WTC11 (cell line): ENCODE measurements around the gene TNIK. TPM values are rescaled to one million over a fixed set of nuclear protein-coding genes. Genes with fewer than 3 reads are reported as not detected.

Experiments used
- ATAC-seq: fragments of 200-7000 bp; cut with Tn5 transposase; 2 replicates; pipeline ENCODE4 v1.10.0; 2021; ENCODE audit warnings: mild to moderate bottlenecking, moderate library complexity
- CTCF ChIA-PET: fragments of 300-600 bp; sonication (Branson Sonifier 250); formaldehyde crosslinking; loops from one replicate; lab custom pipeline; 2021; ENCODE audit warnings: antibody characterized with exemption; lab: Charles Lee
- POLR2A ChIA-PET: fragments of 350-600 bp; sonication (Branson Sonifier 250); formaldehyde crosslinking; loops from one replicate; lab custom pipeline; 2021; ENCODE audit warnings: antibody characterized with exemption; lab: Charles Lee
- DNase-seq: peaks from one replicate; pipeline ENCODE4 v3.0.0; 2021; ENCODE audit warnings: low spot score
- H3K27ac Mint-ChIP-seq: 2 replicates; pipeline ENCODE4 v1.8.0; 2021; ENCODE audit warnings: mixed read lengths
- H3K27me3 Mint-ChIP-seq: 2 replicates; pipeline ENCODE4 v1.8.0; 2021; ENCODE audit warnings: low read depth, mild to moderate bottlenecking, moderate library complexity, mixed read lengths
- H3K36me3 Mint-ChIP-seq: 2 replicates; pipeline ENCODE4 v1.8.0; 2021; ENCODE audit warnings: mixed read lengths
- H3K4me1 Mint-ChIP-seq: 2 replicates; pipeline ENCODE4 v1.8.0; 2022; ENCODE audit warnings: mixed read lengths
- H3K4me3 Mint-ChIP-seq: 2 replicates; pipeline ENCODE4 v1.8.0; 2021; ENCODE audit warnings: mild to moderate bottlenecking, moderate library complexity, mixed read lengths
- H3K9me3 Mint-ChIP-seq: 2 replicates; pipeline ENCODE4 v1.8.0; 2021; ENCODE audit warnings: mixed read lengths
- CBFB ChIP-seq: sonication (generic); formaldehyde crosslinking; IDR thresholded peaks from 2 replicates; pipeline ENCODE4 v1.8.1; 2022; ENCODE audit warnings: mild to moderate bottlenecking, low read depth, missing genetic modification reagents
- CREB1 ChIP-seq: sonication (generic); formaldehyde crosslinking; IDR thresholded peaks from 2 replicates; pipeline ENCODE4 v1.8.0; 2023; ENCODE audit warnings: mild to moderate bottlenecking, missing genetic modification reagents
- E2F1 ChIP-seq: sonication (generic); formaldehyde crosslinking; IDR thresholded peaks from 2 replicates; pipeline ENCODE4 v1.8.0; 2022; ENCODE audit warnings: mild to moderate bottlenecking, missing genetic modification reagents
- ERG ChIP-seq: fragments of 250-450 bp; sonication (Bioruptor Pico); IDR thresholded peaks from 2 replicates; pipeline ENCODE4 v1.8.0; 2021; ENCODE audit warnings: mild to moderate bottlenecking
- GABPB1 ChIP-seq: sonication (generic); formaldehyde crosslinking; IDR thresholded peaks from 2 replicates; pipeline ENCODE4 v1.8.1; 2023; ENCODE audit warnings: mild to moderate bottlenecking, missing genetic modification reagents
- GTF2I ChIP-seq: fragments of 250-450 bp; sonication (Bioruptor Pico); conservative IDR thresholded peaks from 2 replicates; pipeline ENCODE4 v1.4.0; 2021; ENCODE audit warnings: mild to moderate bottlenecking
- HMGA2 ChIP-seq: fragments of 250-450 bp; sonication (Bioruptor Pico); IDR thresholded peaks from 2 replicates; pipeline ENCODE4 v1.4.0; 2021; ENCODE audit warnings: mild to moderate bottlenecking, moderate library complexity
- JUN ChIP-seq: sonication (generic); formaldehyde crosslinking; IDR thresholded peaks from 2 replicates; pipeline ENCODE4 v1.8.0; 2023; ENCODE audit warnings: mild to moderate bottlenecking, missing genetic modification reagents
- KAT7 ChIP-seq: sonication (generic); formaldehyde crosslinking; IDR thresholded peaks from 2 replicates; pipeline ENCODE4 v1.8.1; 2023; ENCODE audit warnings: missing genetic modification reagents, mild to moderate bottlenecking, borderline replicate concordance
- PRDM15 ChIP-seq: sonication (generic); formaldehyde crosslinking; IDR thresholded peaks from 2 replicates; pipeline ENCODE4 v1.8.0; 2022; ENCODE audit warnings: missing genetic modification reagents
- SMAD4 ChIP-seq: sonication (generic); formaldehyde crosslinking; IDR thresholded peaks from 2 replicates; pipeline ENCODE4 v1.8.0; 2022; ENCODE audit warnings: mild to moderate bottlenecking, missing genetic modification reagents
- SP1 ChIP-seq: sonication (generic); formaldehyde crosslinking; conservative IDR thresholded peaks from 2 replicates; pipeline ENCODE4 v1.8.1; 2022; ENCODE audit warnings: missing genetic modification reagents
- ZBTB21 ChIP-seq: sonication (generic); formaldehyde crosslinking; IDR thresholded peaks from 2 replicates; pipeline ENCODE4 v1.8.1; 2023; ENCODE audit warnings: mild to moderate bottlenecking, missing genetic modification reagents, borderline replicate concordance
- ZNF219 ChIP-seq: sonication (generic); formaldehyde crosslinking; IDR thresholded peaks from 2 replicates; pipeline ENCODE4 v1.8.0; 2023; ENCODE audit warnings: missing genetic modification reagents, mild to moderate bottlenecking, borderline replicate concordance
- ZNF232 ChIP-seq: sonication (generic); formaldehyde crosslinking; IDR thresholded peaks from 2 replicates; pipeline ENCODE4 v1.8.0; 2022; ENCODE audit warnings: mild to moderate bottlenecking, missing genetic modification reagents
- ZNF416 ChIP-seq: fragments of 250-450 bp; sonication (Bioruptor Pico); IDR thresholded peaks from 2 replicates; pipeline ENCODE4 v1.9.0; 2021; ENCODE audit warnings: mild to moderate bottlenecking, inconsistent platforms
- ZNF512 ChIP-seq: sonication (generic); formaldehyde crosslinking; IDR thresholded peaks from 2 replicates; pipeline ENCODE4 v1.8.1; 2022; ENCODE audit warnings: missing genetic modification reagents, borderline replicate concordance
- total RNA-seq: library from RNA; stranded (reverse); gene quantifications from 3 replicates; pipeline ENCODE4 v1.2.3, GENCODE V29; 2021

TNIK gene
- total RNA-seq, 1 experiment from 2014 or later: 50.3 TPM

DNA sequence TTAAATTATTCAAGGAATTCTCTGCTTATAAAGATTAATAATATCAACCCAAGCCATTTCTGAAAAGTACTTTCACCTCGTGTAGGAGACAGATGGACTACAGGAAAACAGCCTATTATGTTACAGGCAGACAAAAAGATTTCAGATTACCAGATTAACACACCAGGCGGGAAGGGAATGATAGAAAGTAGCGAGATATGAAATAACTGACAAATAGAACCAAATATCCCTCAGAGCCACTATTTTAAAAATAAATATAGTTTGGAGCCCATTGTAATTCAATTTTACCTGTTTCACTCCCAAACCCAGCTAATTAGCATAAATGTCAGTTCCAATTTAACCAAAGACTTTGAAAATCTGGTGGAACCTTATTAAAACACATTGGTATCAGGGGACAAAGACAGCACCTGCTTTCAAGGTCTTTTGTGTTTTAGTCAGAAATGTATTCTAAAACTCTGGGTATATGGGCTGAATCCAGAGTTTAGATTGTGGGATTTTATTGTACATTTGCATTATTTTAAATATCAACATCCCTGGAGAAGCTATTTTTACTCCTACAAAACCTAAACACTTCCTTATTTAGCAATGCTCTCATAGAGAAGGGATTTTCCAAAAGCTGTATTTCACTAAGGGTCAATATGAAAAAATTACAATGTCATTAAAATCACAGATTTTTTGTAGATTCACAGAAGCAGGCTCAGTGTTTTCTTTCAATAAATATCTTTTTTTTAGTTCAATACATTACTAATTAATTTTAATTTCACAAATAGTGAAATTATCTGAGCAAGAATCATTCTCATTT is 138.4 kb downstream of the TNIK start (continued):
- TF ChIP-seq PRDM15 (CRISPR knock-in tag) (no peak), CREB1 (no peak), CBFB (no peak), SP1 (CRISPR knock-in tag) (no peak), GTF2I (CRISPR knock-in tag) (no peak), ZNF416 (CRISPR knock-in tag) (no peak), SMAD4 (CRISPR knock-in tag) (no peak), GABPB1 (CRISPR knock-in tag) (no peak), ZNF512 (CRISPR knock-in tag) (no peak), ZNF232 (no peak), JUN (CRISPR knock-in tag) (no peak), KAT7 (CRISPR knock-in tag) (no peak), ERG (no peak)

DNA sequence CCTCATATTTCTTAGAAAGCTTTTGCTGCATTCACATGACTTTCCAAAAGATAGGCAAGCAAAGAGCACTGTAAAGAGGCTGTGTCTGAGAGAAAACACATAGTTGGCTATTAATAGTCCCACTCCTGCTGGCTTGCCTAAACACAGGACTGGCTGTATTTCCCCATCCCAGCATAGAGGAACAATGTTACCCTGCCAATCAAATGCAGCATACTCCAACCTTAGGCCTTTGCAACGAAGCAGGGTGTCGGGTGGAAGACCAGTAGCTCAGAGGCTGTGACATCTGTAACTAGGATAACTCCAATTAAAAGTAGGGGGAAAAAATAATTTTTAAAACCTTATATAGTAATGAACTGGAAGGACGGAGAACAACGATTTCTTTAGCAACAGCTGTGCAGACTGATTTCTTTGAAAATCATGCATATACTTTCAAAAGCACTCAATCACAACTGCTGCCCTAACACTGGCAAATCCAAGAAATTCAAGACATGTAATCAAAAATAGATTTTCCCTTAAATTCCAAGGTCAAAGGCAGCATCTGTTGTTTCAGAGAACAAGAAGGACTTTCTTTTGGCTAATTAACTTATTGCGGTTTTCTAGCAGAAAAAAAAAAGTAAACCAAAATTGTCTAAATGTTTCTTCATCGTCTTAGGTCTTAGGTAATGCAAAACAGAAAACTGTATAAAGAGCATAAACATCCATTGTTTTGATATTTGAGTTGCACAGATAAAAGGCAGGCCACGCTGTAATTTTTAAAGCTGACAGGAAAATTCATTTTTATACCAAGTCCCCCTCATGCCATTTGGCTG is 139.3 kb downstream of the TNIK start:
- POLR2A ChIA-PET: no interaction called here
- H3K9me3 Mint-ChIP-seq: no peaks in the 10 kb centered on the region

More for the DNA sequence above, 139.3 kb downstream of the TNIK start:
- no peaks in the 10 kb centered on the region for H3K27me3 Mint-ChIP-seq
- no peak for DNase-seq
- ATAC-seq: peak; percentile 52
- CTCF ChIA-PET: no interaction called here
- H3K4me3 Mint-ChIP-seq: no peak overlapping the region
- H3K36me3 Mint-ChIP-seq: no peaks in the 10 kb centered on the region
- H3K27ac Mint-ChIP-seq: peak overlapping the region; percentile 83
- no peak for TF ChIP-seq ZBTB21 (CRISPR knock-in tag)
- no peak for TF ChIP-seq ZNF219 (CRISPR knock-in tag)
- no peak for TF ChIP-seq ZNF416 (CRISPR knock-in tag)
- TF ChIP-seq E2F1 (CRISPR knock-in tag): no peak
- TF ChIP-seq HMGA2 (CRISPR knock-in tag): no peak
- H3K4me1 Mint-ChIP-seq: peaks cover 45% of the 10 kb centered on the region
